Lung (tissue), 12 donors: ENCODE measurements around the gene CNNM4. TPM values are rescaled to one million over a fixed set of nuclear protein-coding genes. Genes with fewer than 3 reads are reported as not detected.

Experiments
- ATAC-seq: fragments of 200-7000 bp; cut with Tn5 transposase; one replicate; pipeline ENCODE4 v1.9.1; 2020; ENCODE audit warnings: moderate number of reproducible peaks; ENCODE audit not compliant: insufficient read depth, low FRiP score
- DNase-seq, 3 donors: peaks; one replicate each; pipeline ENCODE4 v3.0.0-alpha.2; 2013 to 2017
- H3K27ac ChIP-seq, 2 donors: one replicate each; pipeline ENCODE4 v1.5.1; 2013; ENCODE audit warnings: mild to moderate bottlenecking in 2 of 2, moderate library complexity in 2 of 2, control low read depth in 1 of 2, inconsistent platforms in 1 of 2, low read depth in 1 of 2, low read length in 1 of 2
- H3K27me3 ChIP-seq, 3 donors: one replicate each; pipeline ENCODE4 v1.5.1; 2013; ENCODE audit warnings: low read length in 2 of 3; ENCODE audit not compliant: control insufficient read depth in 3 of 3, insufficient read depth in 3 of 3
- H3K36me3 ChIP-seq, 4 donors: one replicate each; pipeline ENCODE4 v1.5.1; 2013; ENCODE audit warnings: low read length in 4 of 4, mild to moderate bottlenecking in 1 of 4, moderate library complexity in 1 of 4; ENCODE audit not compliant: control insufficient read depth in 4 of 4, insufficient read depth in 4 of 4
- H3K4me1 ChIP-seq, 5 donors: one replicate each; pipeline ENCODE4 v1.5.1; 2013; ENCODE audit warnings: low read length in 5 of 5, mild to moderate bottlenecking in 2 of 5, moderate library complexity in 1 of 5; ENCODE audit not compliant: control insufficient read depth in 5 of 5, insufficient read depth in 5 of 5
- H3K4me3 ChIP-seq: one replicate; pipeline ENCODE4 v1.5.1; 2013; ENCODE audit warnings: mild to moderate bottlenecking, control low read depth, moderate library complexity
- H3K9ac ChIP-seq, 2 donors: one replicate each; pipeline ENCODE4 v1.5.1; 2013; ENCODE audit warnings: low read length in 2 of 2, control low read depth in 1 of 2; ENCODE audit not compliant: insufficient read depth in 1 of 2
- H3K9me3 ChIP-seq, 4 donors: one replicate each; pipeline ENCODE4 v1.5.1; 2013; ENCODE audit warnings: low read length in 3 of 4, mild to moderate bottlenecking in 1 of 4, moderate library complexity in 1 of 4; ENCODE audit not compliant: control insufficient read depth in 4 of 4, insufficient read depth in 3 of 4
- WGBS, 2 donors: extraction: QIAGEN DNeasy Blood & Tissue Kit; methylation state at CpG; one replicate each; pipeline ENCODE4 v1.1.7; 2013; 5-methylcytosine and 5-hydroxymethylcytosine counted together
- polyA plus RNA-seq, 2 donors: library from polyadenylated mRNA; stranded (reverse); fragments of 200-250 nt; gene quantifications; one replicate each; pipeline ENCODE4 v1.2.1, GENCODE V29; 2013
- total RNA-seq, 2 donors: library from RNA; depleted of rRNA in 1 of 2; stranded (reverse); fragments of >200 nt in 1 of 2; gene quantifications; one replicate each; pipeline ENCODE4 v1.2.1, GENCODE V29; 2014 to 2021
- TF ChIP-seq, protein P1 (sequence below): IDR thresholded peaks from 2 replicates; pipeline ENCODE4 v1.5.1; 2012; ENCODE audit warnings: mild to moderate bottlenecking; ENCODE audit errors: control extremely low read depth, extremely low read depth
- donor health status: control.
- donor health status: control.
- donor health status: Bipolar disorder and iron deficiency.
- donor health status: healthy.
- donor health status: DM: yes; HTN: yes; CAD: no.

The CNNM4 gene
- total and polyA plus RNA-seq, 4 donors, result 4.0 to 19.8 (median 12.3) TPM

DNA sequence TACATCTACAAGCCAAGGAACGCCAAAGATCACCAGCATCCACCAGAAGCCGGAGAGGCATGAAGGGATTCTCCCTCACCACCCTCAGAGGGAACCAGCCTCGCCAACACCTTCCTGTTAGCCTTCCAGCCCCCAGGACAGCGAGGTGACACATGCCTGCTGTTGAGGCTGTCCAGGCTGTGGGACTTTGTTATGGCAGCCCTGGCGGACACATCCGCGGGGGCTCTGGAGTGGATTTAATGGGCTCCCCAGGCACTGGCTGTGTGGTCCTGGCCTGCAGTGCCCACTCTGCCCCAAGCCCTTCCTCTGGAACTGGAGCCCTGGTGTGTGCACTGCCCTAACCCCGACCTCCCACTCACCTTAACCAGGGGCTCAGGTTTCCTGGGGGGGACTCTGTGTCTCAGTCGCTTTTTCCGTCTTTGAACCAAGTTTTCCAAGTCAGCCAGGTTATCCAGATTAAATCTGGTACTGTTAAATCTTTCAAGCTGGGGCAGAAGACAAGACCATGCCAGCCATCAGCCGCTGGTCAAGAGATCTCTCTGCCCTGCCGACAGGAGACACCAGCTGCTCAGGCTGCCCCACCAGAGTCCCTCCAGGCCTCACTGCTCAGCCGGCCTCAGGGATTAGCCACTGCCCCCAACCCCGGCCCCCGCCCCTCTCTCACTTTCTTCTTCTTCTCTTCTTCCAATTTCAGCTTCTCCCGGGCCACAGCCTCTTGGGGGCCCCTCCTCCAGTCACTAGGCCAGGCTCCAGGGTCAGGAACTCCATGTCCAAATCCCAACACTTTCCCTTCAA is 81.2 kb downstream of the CNNM4 start:
- Histone ChIP-seq H3K36me3 (peaks cover 0 to 3% (median 2%) of the 10 kb centered on the region in 4 donors), H3K4me1 (peaks cover 0 to 8% (median 0%) of the 10 kb centered on the region in 5 donors), H3K9ac (no peak overlapping the region), H3K27me3 (no peaks in the 10 kb centered on the region), H3K9me3 (no peaks in the 10 kb centered on the region), H3K4me3 (no peak overlapping the region), H3K27ac (no peak overlapping the region)
- ATAC-seq (no peak), DNase-seq (no peak)
- WGBS, 2 donors, result 87 to 91% methylated on average over 15 to 16 of the region's 16 CpGs
- TF ChIP-seq, protein P1, sequence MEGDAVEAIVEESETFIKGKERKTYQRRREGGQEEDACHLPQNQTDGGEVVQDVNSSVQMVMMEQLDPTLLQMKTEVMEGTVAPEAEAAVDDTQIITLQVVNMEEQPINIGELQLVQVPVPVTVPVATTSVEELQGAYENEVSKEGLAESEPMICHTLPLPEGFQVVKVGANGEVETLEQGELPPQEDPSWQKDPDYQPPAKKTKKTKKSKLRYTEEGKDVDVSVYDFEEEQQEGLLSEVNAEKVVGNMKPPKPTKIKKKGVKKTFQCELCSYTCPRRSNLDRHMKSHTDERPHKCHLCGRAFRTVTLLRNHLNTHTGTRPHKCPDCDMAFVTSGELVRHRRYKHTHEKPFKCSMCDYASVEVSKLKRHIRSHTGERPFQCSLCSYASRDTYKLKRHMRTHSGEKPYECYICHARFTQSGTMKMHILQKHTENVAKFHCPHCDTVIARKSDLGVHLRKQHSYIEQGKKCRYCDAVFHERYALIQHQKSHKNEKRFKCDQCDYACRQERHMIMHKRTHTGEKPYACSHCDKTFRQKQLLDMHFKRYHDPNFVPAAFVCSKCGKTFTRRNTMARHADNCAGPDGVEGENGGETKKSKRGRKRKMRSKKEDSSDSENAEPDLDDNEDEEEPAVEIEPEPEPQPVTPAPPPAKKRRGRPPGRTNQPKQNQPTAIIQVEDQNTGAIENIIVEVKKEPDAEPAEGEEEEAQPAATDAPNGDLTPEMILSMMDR, result no peak

DNA sequence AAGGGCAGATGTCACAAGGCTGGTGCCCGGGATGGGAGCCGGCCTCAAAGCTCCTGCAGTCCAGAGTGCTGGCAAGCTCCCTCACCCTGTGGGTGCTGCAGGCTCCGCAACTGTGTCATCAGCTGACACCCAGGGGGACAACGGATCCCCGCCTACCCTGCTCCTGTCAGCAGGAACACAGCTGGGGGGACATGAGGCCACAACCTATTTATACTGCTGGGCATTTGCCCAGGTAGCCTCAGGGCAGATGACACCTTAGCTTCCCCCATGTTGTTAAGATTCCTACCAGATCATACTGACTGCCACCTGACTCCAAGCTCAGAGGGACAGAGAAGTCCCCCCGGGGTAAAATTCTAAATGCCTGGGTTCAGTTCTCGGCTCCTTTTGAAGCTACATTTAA is 81.9 kb downstream of the CNNM4 start:
- Histone ChIP-seq H3K4me1 (peaks cover 0 to 8% (median 0%) of the 10 kb centered on the region in 5 donors), H3K9me3 (no peaks in the 10 kb centered on the region), H3K9ac (no peak overlapping the region), H3K27ac (no peak overlapping the region), H3K36me3 (peaks cover 0 to 3% (median 3%) of the 10 kb centered on the region in 4 donors), H3K4me3 (no peak overlapping the region), H3K27me3 (no peaks in the 10 kb centered on the region)
- no peak for ATAC-seq
- no peak for DNase-seq
- TF ChIP-seq, protein P1, result no peak
- 91 to 98% methylated on average over 7 of the region's 7 CpGs for WGBS, 2 donors

DNA sequence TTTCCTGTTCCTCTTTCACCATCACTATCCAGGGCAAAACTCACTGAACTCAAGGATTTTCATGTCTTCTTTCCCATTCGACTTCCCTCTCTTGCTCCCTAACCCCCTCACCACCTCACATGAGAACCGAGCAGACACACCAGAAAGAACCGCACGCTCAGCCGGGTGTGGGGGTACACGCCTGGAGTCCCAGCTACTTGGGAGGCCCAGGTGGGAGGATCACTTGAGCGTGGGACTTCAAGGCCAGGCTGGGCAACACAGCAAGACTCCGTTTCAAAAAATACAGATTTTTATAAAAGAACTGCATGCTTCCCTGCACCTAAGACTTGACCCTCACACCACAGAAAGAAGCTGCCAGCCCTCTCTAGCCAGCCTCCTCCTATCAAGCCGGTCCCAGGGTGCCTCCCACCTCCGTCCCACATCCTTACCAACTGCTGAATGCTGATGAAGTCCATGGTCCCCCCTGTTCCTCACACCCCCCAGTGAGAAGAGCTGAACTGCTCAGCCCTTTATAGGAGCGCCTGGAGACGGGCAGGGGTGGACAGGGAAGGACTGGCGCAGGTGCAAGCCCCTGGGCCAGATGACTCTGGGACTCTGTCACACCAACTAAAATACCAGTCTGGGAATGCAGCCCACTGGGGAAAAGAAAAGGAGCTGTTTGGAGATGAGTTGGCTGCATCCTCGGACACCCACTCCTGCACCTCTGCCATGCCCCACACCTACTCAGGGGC is 83.0 kb downstream of the CNNM4 start, which contains the start of gene ANKRD23:
Gene ANKRD23 (minus strand): TSS at position 484 of the 731 bp plus-strand sequence. CDS start 29 bp downstream, at position 455.
- ATAC-seq, result no peak

More for the DNA sequence above, 83.0 kb downstream of the CNNM4 start, which contains the start of gene ANKRD23:
- TF ChIP-seq, protein P1, result no peak
- Histone ChIP-seq H3K9ac (no peak within 1 kb of the TSS), H3K4me3 (no peak within 1 kb of the TSS), H3K4me1 (peaks cover 0 to 8% (median 0%) of the 10 kb centered on the region in 5 donors), H3K27ac (no peak within 1 kb of the TSS), H3K9me3 (no peaks in the 10 kb centered on the region), H3K27me3 (no peaks in the 10 kb centered on the region), H3K36me3 (peaks cover 0 to 8% (median 5%) of the 10 kb centered on the region in 4 donors)
- DNase-seq, result no peak
- WGBS, 2 donors, result 95 to 96% methylated on average over 14 of the region's 14 CpGs
